WTC11 (cell line): ENCODE results near the gene ICA1. TPM values are rescaled to one million over a fixed set of nuclear protein-coding genes. Genes with fewer than 3 reads are reported as not detected.
A peak's percentile ranks its signal among the peaks of the same experiment; 100 is the strongest.

Source experiments
- ATAC-seq: fragments of 200-7000 bp; cut with Tn5 transposase; 2 replicates; pipeline ENCODE4 v1.10.0; 2021; ENCODE audit warnings: mild to moderate bottlenecking, moderate library complexity
- CTCF ChIA-PET: fragments of 300-600 bp; sonication (Branson Sonifier 250); formaldehyde crosslinking; loops from one replicate; lab custom pipeline; 2021; ENCODE audit warnings: antibody characterized with exemption; lab: Charles Lee
- POLR2A ChIA-PET: fragments of 350-600 bp; sonication (Branson Sonifier 250); formaldehyde crosslinking; loops from one replicate; lab custom pipeline; 2021; ENCODE audit warnings: antibody characterized with exemption; lab: Charles Lee
- DNase-seq: peaks from one replicate; pipeline ENCODE4 v3.0.0; 2021; ENCODE audit warnings: low spot score
- H3K27ac Mint-ChIP-seq: 2 replicates; pipeline ENCODE4 v1.8.0; 2021; ENCODE audit warnings: mixed read lengths
- H3K27me3 Mint-ChIP-seq: 2 replicates; pipeline ENCODE4 v1.8.0; 2021; ENCODE audit warnings: low read depth, mild to moderate bottlenecking, moderate library complexity, mixed read lengths
- H3K36me3 Mint-ChIP-seq: 2 replicates; pipeline ENCODE4 v1.8.0; 2021; ENCODE audit warnings: mixed read lengths
- H3K4me1 Mint-ChIP-seq: 2 replicates; pipeline ENCODE4 v1.8.0; 2022; ENCODE audit warnings: mixed read lengths
- H3K4me3 Mint-ChIP-seq: 2 replicates; pipeline ENCODE4 v1.8.0; 2021; ENCODE audit warnings: mild to moderate bottlenecking, moderate library complexity, mixed read lengths
- H3K9me3 Mint-ChIP-seq: 2 replicates; pipeline ENCODE4 v1.8.0; 2021; ENCODE audit warnings: mixed read lengths
- ATF2 ChIP-seq: sonication (generic); formaldehyde crosslinking; IDR thresholded peaks from 2 replicates; pipeline ENCODE4 v1.8.1; 2022; ENCODE audit warnings: low read depth, missing genetic modification reagents, borderline replicate concordance
- CBFB ChIP-seq: sonication (generic); formaldehyde crosslinking; IDR thresholded peaks from 2 replicates; pipeline ENCODE4 v1.8.1; 2022; ENCODE audit warnings: mild to moderate bottlenecking, low read depth, missing genetic modification reagents
- HMGA2 ChIP-seq: fragments of 250-450 bp; sonication (Bioruptor Pico); IDR thresholded peaks from 2 replicates; pipeline ENCODE4 v1.4.0; 2021; ENCODE audit warnings: mild to moderate bottlenecking, moderate library complexity
- MYBL2 ChIP-seq: sonication (generic); formaldehyde crosslinking; IDR thresholded peaks from 2 replicates; pipeline ENCODE4 v1.8.1; 2023; ENCODE audit warnings: mild to moderate bottlenecking, moderate library complexity, missing genetic modification reagents
- NR2C2 ChIP-seq: sonication (generic); formaldehyde crosslinking; IDR thresholded peaks from 2 replicates; pipeline ENCODE4 v1.8.0; 2022; ENCODE audit warnings: mild to moderate bottlenecking, missing genetic modification reagents
- NR3C1 ChIP-seq: sonication (generic); formaldehyde crosslinking; conservative IDR thresholded peaks from 2 replicates; pipeline ENCODE4 v1.8.1; 2023; ENCODE audit warnings: low read depth, mild to moderate bottlenecking, missing genetic modification reagents
- SMAD3 ChIP-seq: sonication (generic); formaldehyde crosslinking; IDR thresholded peaks from 2 replicates; pipeline ENCODE4 v1.8.0; 2022; ENCODE audit warnings: missing genetic modification reagents, mild to moderate bottlenecking, borderline replicate concordance
- STAT6 ChIP-seq: sonication (generic); formaldehyde crosslinking; conservative IDR thresholded peaks from 2 replicates; pipeline ENCODE4 v1.8.1; 2023; ENCODE audit warnings: mild to moderate bottlenecking, low read depth, missing genetic modification reagents, moderate library complexity
- ZNF138 ChIP-seq: sonication (generic); formaldehyde crosslinking; conservative IDR thresholded peaks from 2 replicates; pipeline ENCODE4 v1.8.1; 2022; ENCODE audit warnings: mild to moderate bottlenecking, moderate library complexity, missing genetic modification reagents
- ZNF532 ChIP-seq: fragments of 250-450 bp; sonication (Bioruptor Pico); IDR thresholded peaks from 2 replicates; pipeline ENCODE4 v1.9.0; 2021; ENCODE audit warnings: mild to moderate bottlenecking, borderline replicate concordance
- total RNA-seq: library from RNA; stranded (reverse); gene quantifications from 3 replicates; pipeline ENCODE4 v1.2.3, GENCODE V29; 2021
- TF ChIP-seq, protein P1 (sequence below): sonication (generic); formaldehyde crosslinking; IDR thresholded peaks from 2 replicates; pipeline ENCODE4 v1.8.1; 2023; ENCODE audit warnings: mild to moderate bottlenecking, missing genetic modification reagents, moderate library complexity
- TF ChIP-seq, protein P2 (sequence below): sonication (generic); formaldehyde crosslinking; IDR thresholded peaks from 2 replicates; pipeline ENCODE4 v1.8.1; 2022; ENCODE audit warnings: missing genetic modification reagents, borderline replicate concordance
- TF ChIP-seq, protein P3 (sequence below): sonication (generic); formaldehyde crosslinking; IDR thresholded peaks from 2 replicates; pipeline ENCODE4 v1.8.0; 2022; ENCODE audit warnings: mild to moderate bottlenecking, missing genetic modification reagents
- TF ChIP-seq, protein P4 (sequence below): fragments of 250-450 bp; sonication (Bioruptor Pico); IDR thresholded peaks from 2 replicates; pipeline ENCODE4 v1.9.0; 2021; ENCODE audit warnings: mild to moderate bottlenecking
- TF ChIP-seq, protein P5 (sequence below): sonication (generic); formaldehyde crosslinking; IDR thresholded peaks from 2 replicates; pipeline ENCODE4 v1.8.0; 2022; ENCODE audit warnings: mild to moderate bottlenecking, missing genetic modification reagents
- TF ChIP-seq, protein P6 (sequence below): fragments of 250-450 bp; sonication (Bioruptor Pico); IDR thresholded peaks from 2 replicates; pipeline ENCODE4 v1.9.0; 2021; ENCODE audit warnings: moderate library complexity, mild to moderate bottlenecking, inconsistent platforms, borderline replicate concordance
- TF ChIP-seq, protein P7 (sequence below): sonication (generic); formaldehyde crosslinking; conservative IDR thresholded peaks from 2 replicates; pipeline ENCODE4 v1.8.1; 2022; ENCODE audit warnings: mild to moderate bottlenecking, missing genetic modification reagents

The ICA1 gene
- total RNA-seq, 1 experiment from 2014 or later: 31.2 TPM

DNA sequence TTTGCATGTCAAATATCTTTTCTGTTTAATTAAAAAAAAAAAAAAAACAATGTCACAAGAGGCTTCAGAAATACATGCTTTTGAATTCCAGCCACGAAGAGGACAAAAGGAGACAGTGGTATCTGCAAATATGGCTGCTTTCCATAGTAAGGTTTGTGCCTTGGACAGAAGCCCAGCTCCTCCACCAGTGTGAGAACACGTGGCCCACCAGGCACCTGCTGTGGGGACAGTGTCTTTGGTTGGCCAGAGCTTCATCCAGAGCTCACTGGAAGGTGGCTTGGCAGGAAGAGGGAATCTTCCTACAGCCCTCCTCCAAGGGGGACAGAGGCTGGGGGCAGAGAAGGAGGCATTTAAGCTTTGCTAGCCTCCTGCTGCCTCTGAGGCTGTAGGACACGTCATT lies 148.8 kb downstream of the ICA1 start (continued):
- TF ChIP-seq ATF2: no peak

- DNase-seq: no peak
- Mint-ChIP-seq H3K36me3 (peaks cover 18% of the 10 kb centered on the region), H3K4me1 (peaks cover 34% of the 10 kb centered on the region), H3K4me3 (no peak overlapping the region)
- CTCF ChIA-PET: interaction anchor here (1.7 kb wide), 1 partner anchor 183 kb away, joined by 5 read pairs; no protein-coding TSS in a partner anchor
- ATAC-seq: no peak
- TF ChIP-seq ZNF532 (CRISPR knock-in tag) (no peak), MYBL2 (CRISPR knock-in tag) (no peak), HMGA2 (CRISPR knock-in tag) (no peak), NR2C2 (CRISPR knock-in tag) (no peak), ZNF138 (no peak), NR3C1 (CRISPR knock-in tag) (no peak), SMAD3 (no peak), CBFB (CRISPR knock-in tag) (no peak), STAT6 (CRISPR knock-in tag) (no peak)
- TF ChIP-seq, protein P1, sequence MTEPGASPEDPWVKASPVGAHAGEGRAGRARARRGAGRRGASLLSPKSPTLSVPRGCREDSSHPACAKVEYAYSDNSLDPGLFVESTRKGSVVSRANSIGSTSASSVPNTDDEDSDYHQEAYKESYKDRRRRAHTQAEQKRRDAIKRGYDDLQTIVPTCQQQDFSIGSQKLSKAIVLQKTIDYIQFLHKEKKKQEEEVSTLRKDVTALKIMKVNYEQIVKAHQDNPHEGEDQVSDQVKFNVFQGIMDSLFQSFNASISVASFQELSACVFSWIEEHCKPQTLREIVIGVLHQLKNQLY: no peak
- TF ChIP-seq, all 79 proteins: peak for 0
- no peak overlapping the region for H3K27ac Mint-ChIP-seq
- POLR2A ChIA-PET: interaction anchor here (0.6 kb wide), 1 partner anchor 414 kb away, joined by 5 read pairs; no protein-coding TSS in a partner anchor
- H3K27me3 Mint-ChIP-seq: no peaks in the 10 kb centered on the region
- peaks cover 22% of the 10 kb centered on the region for H3K9me3 Mint-ChIP-seq
Measured at GRCh38 chr7:8112685-8113084, 149.3 kb downstream of the ICA1 start.

DNA sequence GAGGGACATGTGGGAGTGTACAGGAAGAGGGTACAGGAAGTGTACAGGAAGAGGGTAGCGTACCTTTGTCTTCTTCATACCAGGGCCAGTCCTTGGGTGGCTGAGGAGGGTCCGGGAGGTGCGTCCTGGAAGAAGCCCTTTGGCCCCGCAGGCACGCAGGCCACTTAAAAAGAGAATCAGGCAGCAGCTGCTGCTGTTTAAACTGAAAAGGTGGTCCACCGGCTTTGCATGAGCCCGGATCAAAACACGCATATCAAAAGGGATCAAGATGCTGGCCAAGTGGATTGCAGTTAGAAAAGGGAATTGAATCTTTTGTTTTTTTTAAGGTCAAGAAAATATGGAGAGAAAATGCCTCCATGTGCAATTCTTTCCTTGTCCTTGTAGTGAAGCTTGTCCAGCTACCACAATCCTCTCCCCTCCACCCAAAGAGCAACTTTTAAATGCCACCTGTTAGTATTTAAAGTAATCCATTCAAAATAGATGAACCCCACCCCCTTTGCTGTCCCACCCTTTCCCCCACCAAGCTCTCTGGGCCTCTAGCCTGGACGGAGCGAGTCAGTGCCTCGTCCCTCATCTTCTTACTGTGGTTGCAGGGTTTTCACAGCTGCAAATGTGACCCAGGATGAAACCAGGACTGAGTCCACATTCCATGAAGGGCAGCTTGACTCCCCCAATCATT lies 150.5 kb downstream of the ICA1 start:
- Mint-ChIP-seq H3K27ac (peak overlapping the region; percentile 34; the same call in 1 of the 2 replicates), H3K9me3 (peaks cover 24% of the 10 kb centered on the region), H3K27me3 (no peaks in the 10 kb centered on the region), H3K4me1 (peaks cover 34% of the 10 kb centered on the region), H3K4me3 (no peak overlapping the region), H3K36me3 (peaks cover 18% of the 10 kb centered on the region)
- ATAC-seq (peak; percentile 31), DNase-seq (no peak)
- CTCF ChIA-PET: interaction anchor here (0.6 to 1.0 kb wide), 2 partner anchors 11 to 471 kb away, joined by 3 to 4 read pairs; partner anchors contain the start of gene UMAD1
- POLR2A ChIA-PET: no interaction called here
- TF ChIP-seq, protein P2, sequence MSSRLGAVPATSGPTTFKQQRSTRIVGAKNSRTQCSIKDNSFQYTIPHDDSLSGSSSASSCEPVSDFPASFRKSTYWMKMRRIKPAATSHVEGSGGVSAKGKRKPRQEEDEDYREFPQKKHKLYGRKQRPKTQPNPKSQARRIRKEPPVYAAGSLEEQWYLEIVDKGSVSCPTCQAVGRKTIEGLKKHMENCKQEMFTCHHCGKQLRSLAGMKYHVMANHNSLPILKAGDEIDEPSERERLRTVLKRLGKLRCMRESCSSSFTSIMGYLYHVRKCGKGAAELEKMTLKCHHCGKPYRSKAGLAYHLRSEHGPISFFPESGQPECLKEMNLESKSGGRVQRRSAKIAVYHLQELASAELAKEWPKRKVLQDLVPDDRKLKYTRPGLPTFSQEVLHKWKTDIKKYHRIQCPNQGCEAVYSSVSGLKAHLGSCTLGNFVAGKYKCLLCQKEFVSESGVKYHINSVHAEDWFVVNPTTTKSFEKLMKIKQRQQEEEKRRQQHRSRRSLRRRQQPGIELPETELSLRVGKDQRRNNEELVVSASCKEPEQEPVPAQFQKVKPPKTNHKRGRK (CRISPR knock-in tag): no peak
- TF ChIP-seq, protein P3, sequence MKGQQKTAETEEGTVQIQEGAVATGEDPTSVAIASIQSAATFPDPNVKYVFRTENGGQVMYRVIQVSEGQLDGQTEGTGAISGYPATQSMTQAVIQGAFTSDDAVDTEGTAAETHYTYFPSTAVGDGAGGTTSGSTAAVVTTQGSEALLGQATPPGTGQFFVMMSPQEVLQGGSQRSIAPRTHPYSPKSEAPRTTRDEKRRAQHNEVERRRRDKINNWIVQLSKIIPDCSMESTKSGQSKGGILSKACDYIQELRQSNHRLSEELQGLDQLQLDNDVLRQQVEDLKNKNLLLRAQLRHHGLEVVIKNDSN (CRISPR knock-in tag): no peak
- TF ChIP-seq, protein P4, sequence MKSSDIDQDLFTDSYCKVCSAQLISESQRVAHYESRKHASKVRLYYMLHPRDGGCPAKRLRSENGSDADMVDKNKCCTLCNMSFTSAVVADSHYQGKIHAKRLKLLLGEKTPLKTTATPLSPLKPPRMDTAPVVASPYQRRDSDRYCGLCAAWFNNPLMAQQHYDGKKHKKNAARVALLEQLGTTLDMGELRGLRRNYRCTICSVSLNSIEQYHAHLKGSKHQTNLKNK: no peak
- TF ChIP-seq, protein P5, sequence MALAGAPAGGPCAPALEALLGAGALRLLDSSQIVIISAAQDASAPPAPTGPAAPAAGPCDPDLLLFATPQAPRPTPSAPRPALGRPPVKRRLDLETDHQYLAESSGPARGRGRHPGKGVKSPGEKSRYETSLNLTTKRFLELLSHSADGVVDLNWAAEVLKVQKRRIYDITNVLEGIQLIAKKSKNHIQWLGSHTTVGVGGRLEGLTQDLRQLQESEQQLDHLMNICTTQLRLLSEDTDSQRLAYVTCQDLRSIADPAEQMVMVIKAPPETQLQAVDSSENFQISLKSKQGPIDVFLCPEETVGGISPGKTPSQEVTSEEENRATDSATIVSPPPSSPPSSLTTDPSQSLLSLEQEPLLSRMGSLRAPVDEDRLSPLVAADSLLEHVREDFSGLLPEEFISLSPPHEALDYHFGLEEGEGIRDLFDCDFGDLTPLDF: no peak
- no peak for TF ChIP-seq NR2C2 (CRISPR knock-in tag)
- TF ChIP-seq, protein P6, sequence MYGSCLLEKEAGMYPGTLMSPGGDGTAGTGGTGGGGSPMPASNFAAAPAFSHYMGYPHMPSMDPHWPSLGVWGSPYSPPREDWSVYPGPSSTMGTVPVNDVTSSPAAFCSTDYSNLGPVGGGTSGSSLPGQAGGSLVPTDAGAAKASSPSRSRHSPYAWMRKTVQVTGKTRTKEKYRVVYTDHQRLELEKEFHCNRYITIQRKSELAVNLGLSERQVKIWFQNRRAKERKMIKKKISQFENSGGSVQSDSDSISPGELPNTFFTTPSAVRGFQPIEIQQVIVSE: no peak
- TF ChIP-seq, protein P7, sequence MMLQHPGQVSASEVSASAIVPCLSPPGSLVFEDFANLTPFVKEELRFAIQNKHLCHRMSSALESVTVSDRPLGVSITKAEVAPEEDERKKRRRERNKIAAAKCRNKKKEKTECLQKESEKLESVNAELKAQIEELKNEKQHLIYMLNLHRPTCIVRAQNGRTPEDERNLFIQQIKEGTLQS (CRISPR knock-in tag): no peak
